Activated B cell treated with CpG ODN at 0.5 μM for 24 hours (primary cell): Measurements from ENCODE around the gene SLC66A3. TPM values are rescaled to one million over a fixed set of nuclear protein-coding genes. Genes with fewer than 3 reads are reported as not detected.

Experiments
- ATAC-seq: fragments of 200-7000 bp; cut with Tn5 transposase; one replicate; pipeline ENCODE4 v1.10.0; 2021; ENCODE audit warnings: low read depth, mild to moderate bottlenecking, moderate library complexity
- CTCF ChIA-PET: fragments of 350-600 bp; sonication (Branson Sonifier 250); formaldehyde crosslinking; loops from one replicate; lab custom pipeline; 2021; ENCODE audit warnings: antibody characterized with exemption; lab: Charles Lee
- POLR2A ChIA-PET: fragments of 350-600 bp; sonication (Branson Sonifier 250); formaldehyde crosslinking; loops from one replicate; lab custom pipeline; 2021; ENCODE audit warnings: antibody characterized with exemption; lab: Charles Lee
- DNase-seq: peaks from one replicate; pipeline ENCODE4 v3.0.0; 2022
- H3K27ac Mint-ChIP-seq: one replicate; pipeline ENCODE4 v1.8.0; 2020; ENCODE audit warnings: mixed read lengths
- H3K27me3 Mint-ChIP-seq: one replicate; pipeline ENCODE4 v1.8.0; 2021; ENCODE audit warnings: mixed read lengths
- H3K36me3 Mint-ChIP-seq: one replicate; pipeline ENCODE4 v1.8.0; 2021; ENCODE audit warnings: low read depth, mixed read lengths
- H3K4me1 Mint-ChIP-seq: one replicate; pipeline ENCODE4 v1.8.0; 2021; ENCODE audit warnings: mixed read lengths
- H3K4me3 Mint-ChIP-seq: one replicate; pipeline ENCODE4 v1.8.0; 2020; ENCODE audit warnings: mild to moderate bottlenecking, mixed read lengths
- H3K9me3 Mint-ChIP-seq: one replicate; pipeline ENCODE4 v1.8.0; 2020; ENCODE audit warnings: mixed read lengths
- intact Hi-C: fragments of 100-400 bp; cut with micrococcal nuclease; formaldehyde crosslinking; loops from one replicate; pipeline ENCODE4 v1.15.1; 2024
- total RNA-seq: library from RNA; stranded (reverse); gene quantifications from 2 replicates; pipeline ENCODE4 v1.2.3, GENCODE V29; 2022
- TF ChIP-seq, protein P1 (sequence below): fragments of 200-600 bp; IDR thresholded peaks from one replicate; pipeline ENCODE4 v1.8.0; 2022; ENCODE audit warnings: antibody characterized with exemption, mild to moderate bottlenecking

The SLC66A3 gene
- total RNA-seq, 1 donor from 2014 or later: 15.2 TPM

DNA sequence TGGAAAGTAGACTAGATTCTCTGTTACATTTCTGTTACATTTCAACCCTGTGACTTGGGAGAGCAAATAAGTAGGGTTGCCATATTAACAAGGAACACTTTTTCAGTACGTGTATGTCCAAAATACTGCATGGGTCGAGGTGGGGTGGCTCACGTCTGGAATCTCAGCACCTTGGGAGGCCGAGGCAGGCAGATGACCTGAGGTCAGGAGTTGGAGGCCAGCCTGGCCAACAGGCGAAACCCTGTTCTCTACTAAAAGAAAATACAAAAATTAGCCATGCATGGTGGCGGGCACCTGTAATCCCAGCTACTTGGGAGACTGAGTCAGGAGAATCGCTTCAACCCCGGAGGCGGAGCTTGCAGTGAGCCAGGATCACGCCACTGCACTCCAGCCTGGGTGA, 11.2 kb downstream of the SLC66A3 start:
- no peak overlapping the region for H3K27ac Mint-ChIP-seq
- TF ChIP-seq, protein P1, sequence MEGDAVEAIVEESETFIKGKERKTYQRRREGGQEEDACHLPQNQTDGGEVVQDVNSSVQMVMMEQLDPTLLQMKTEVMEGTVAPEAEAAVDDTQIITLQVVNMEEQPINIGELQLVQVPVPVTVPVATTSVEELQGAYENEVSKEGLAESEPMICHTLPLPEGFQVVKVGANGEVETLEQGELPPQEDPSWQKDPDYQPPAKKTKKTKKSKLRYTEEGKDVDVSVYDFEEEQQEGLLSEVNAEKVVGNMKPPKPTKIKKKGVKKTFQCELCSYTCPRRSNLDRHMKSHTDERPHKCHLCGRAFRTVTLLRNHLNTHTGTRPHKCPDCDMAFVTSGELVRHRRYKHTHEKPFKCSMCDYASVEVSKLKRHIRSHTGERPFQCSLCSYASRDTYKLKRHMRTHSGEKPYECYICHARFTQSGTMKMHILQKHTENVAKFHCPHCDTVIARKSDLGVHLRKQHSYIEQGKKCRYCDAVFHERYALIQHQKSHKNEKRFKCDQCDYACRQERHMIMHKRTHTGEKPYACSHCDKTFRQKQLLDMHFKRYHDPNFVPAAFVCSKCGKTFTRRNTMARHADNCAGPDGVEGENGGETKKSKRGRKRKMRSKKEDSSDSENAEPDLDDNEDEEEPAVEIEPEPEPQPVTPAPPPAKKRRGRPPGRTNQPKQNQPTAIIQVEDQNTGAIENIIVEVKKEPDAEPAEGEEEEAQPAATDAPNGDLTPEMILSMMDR: no peak
- H3K27me3 Mint-ChIP-seq: no peaks in the 10 kb centered on the region
- no peaks in the 10 kb centered on the region for H3K9me3 Mint-ChIP-seq
- no peaks in the 10 kb centered on the region for H3K4me1 Mint-ChIP-seq
- ATAC-seq (no peak), DNase-seq (no peak)
- ChIA-PET POLR2A (no interaction called here), CTCF (no interaction called here)
- peaks cover 8% of the 10 kb centered on the region for H3K36me3 Mint-ChIP-seq
- intact Hi-C loops: no loop called here
- no peak overlapping the region for H3K4me3 Mint-ChIP-seq

DNA sequence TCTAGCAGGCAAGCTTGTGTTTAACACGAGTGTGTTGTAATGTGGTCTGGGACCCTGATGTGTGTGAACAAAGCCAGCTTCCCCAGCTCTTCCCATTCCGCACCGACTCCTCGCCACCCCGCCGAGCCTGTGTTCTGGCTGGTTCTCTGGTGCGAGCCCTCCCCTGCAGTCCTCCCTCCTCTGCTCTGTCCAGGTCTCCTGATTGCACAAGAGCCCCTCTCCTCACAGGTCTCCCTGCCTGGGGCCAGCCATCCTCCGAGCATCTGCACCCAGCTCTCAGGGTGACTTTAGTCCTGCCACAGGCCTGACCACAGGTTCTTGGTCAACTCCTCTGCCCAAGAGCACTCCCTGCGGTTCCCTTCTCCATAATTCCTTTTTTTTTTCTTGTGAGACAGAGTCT, 13.2 kb downstream of the SLC66A3 start:
- intact Hi-C loops: no loop called here
- DNase-seq: no peak
- H3K4me1 Mint-ChIP-seq: no peaks in the 10 kb centered on the region
- ChIA-PET POLR2A (interaction anchor here (1.2 kb wide), 1 partner anchor 13 kb away, joined by 4 read pairs; the partner anchor contains the start of gene SLC66A3), CTCF (no interaction called here)
- no peaks in the 10 kb centered on the region for H3K9me3 Mint-ChIP-seq
- H3K36me3 Mint-ChIP-seq: peaks cover 8% of the 10 kb centered on the region
- H3K27me3 Mint-ChIP-seq: no peaks in the 10 kb centered on the region
- TF ChIP-seq, protein P1: no peak
- H3K27ac Mint-ChIP-seq: no peak overlapping the region
- no peak overlapping the region for H3K4me3 Mint-ChIP-seq
- no peak for ATAC-seq

DNA sequence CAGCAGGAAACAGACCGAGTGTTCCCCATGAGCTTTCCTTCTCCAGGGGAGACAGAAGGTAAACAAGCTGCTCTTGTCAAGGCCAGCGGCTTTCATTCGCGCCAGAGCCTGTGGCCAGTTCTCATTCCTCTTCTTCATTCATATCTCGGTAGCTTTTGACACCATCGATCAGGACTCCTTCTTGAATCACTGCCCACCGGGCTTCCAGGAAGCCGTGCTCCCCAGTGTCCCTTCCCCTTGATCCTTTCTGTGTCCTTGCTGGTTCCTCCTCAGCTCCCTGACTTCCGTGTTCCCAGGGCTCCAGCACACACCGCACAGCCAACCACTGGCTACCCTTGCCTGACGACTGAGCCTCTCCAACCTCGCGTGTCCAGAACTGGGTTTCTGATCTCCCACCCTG, 14.1 kb downstream of the SLC66A3 start:
- H3K4me3 Mint-ChIP-seq: no peak overlapping the region
- ChIA-PET POLR2A (no interaction called here), CTCF (no interaction called here)

GRCh38 chr2:11174222-11174621, 19.0 kb downstream of the SLC66A3 start:
- no peaks in the 10 kb centered on the region for H3K9me3 Mint-ChIP-seq
- TF ChIP-seq, protein P1: no peak
- no peak for DNase-seq
- H3K27me3 Mint-ChIP-seq: no peaks in the 10 kb centered on the region
- intact Hi-C loops: no loop called here
- peaks cover 11% of the 10 kb centered on the region for H3K36me3 Mint-ChIP-seq
- no peak for ATAC-seq
- no peak overlapping the region for H3K27ac Mint-ChIP-seq
- no peaks in the 10 kb centered on the region for H3K4me1 Mint-ChIP-seq
- POLR2A ChIA-PET: no interaction called here
- H3K4me3 Mint-ChIP-seq: no peak overlapping the region
- CTCF ChIA-PET: no interaction called here

More for the DNA sequence above, 14.1 kb downstream of the SLC66A3 start:
- no peaks in the 10 kb centered on the region for H3K9me3 Mint-ChIP-seq
- H3K27me3 Mint-ChIP-seq: no peaks in the 10 kb centered on the region
- TF ChIP-seq, protein P1: no peak
- H3K36me3 Mint-ChIP-seq: peaks cover 1% of the 10 kb centered on the region
- intact Hi-C loops: no loop called here
- H3K4me1 Mint-ChIP-seq: no peaks in the 10 kb centered on the region
- H3K27ac Mint-ChIP-seq: no peak overlapping the region
- no peak for DNase-seq
- no peak for ATAC-seq

- TF ChIP-seq, protein P1: no peak
- H3K9me3 Mint-ChIP-seq: no peaks in the 10 kb centered on the region
- no peaks in the 10 kb centered on the region for H3K4me1 Mint-ChIP-seq
- ChIA-PET CTCF (no interaction called here), POLR2A (no interaction called here)
- H3K27me3 Mint-ChIP-seq: no peaks in the 10 kb centered on the region
- intact Hi-C loops: no loop called here
- no peak overlapping the region for H3K27ac Mint-ChIP-seq
- peaks cover 11% of the 10 kb centered on the region for H3K36me3 Mint-ChIP-seq
- DNase-seq (no peak), ATAC-seq (no peak)
- no peak overlapping the region for H3K4me3 Mint-ChIP-seq
Measured at GRCh38 chr2:11175293-11175795, 20.1 kb downstream of the SLC66A3 start.
